Measurements from ENCODE around the gene WDR88. TPM values are rescaled to one million over a fixed set of nuclear protein-coding genes. Genes with fewer than 3 reads are reported as not detected.
A peak's percentile ranks its signal among the peaks of the same experiment; 100 is the strongest.

Gene WDR88
- total and polyA plus RNA-seq, 2 donors (not counting 3 experiments of a cell fraction or from before 2014, with no cell fraction given): not detected

GRCh38 chr19:33195645-33196347, 63.9 kb downstream of the WDR88 start:
- BruUV-seq (replicated peaks): no TSS peak
- no peaks in the 10 kb centered on the region for H4K20me1 ChIP-seq (replicated peaks; ENCODE audit: control insufficient read depth, extremely low read depth, insufficient read depth, low read length)
- peak overlapping the region in 1 of 3 experiments; percentile 19 for H3K4me3 ChIP-seq (replicated peaks in 1 of 3; ENCODE audit: insufficient read depth in 1 of 3, low read depth in 1 of 3, low read length in 3 of 3)
- no peak overlapping the region for H2AFZ ChIP-seq (ENCODE audit: low read depth, low read length)
- H3K9me1 ChIP-seq (replicated peaks; ENCODE audit: control insufficient read depth, extremely low read depth, insufficient read depth, low read length): no peaks in the 10 kb centered on the region
- POLR2A ChIA-PET: no interaction called here
- H3K4me2 ChIP-seq (ENCODE audit: insufficient read depth, low read length): peak overlapping the region; percentile 49
- no peaks in the 10 kb centered on the region for H3K9me3 ChIP-seq (replicated peaks; ENCODE audit: control insufficient read depth, insufficient read depth, low read length)
- DNase-seq (ENCODE audit: low read depth, low spot score): no peak
- no peak overlapping the region for H3K27ac ChIP-seq (ENCODE audit: insufficient read depth, low read depth, low read length)
- H3K4me1 ChIP-seq (ENCODE audit: control insufficient read depth, extremely low read depth, insufficient read depth, low read length): peaks cover 3% of the 10 kb centered on the region
- no peaks in the 10 kb centered on the region for H3K79me2 ChIP-seq (ENCODE audit: control insufficient read depth, insufficient read depth, low read length)
- CTCF ChIA-PET: interaction anchor here (5.2 kb wide), 1 partner anchor 12 kb away, joined by 43 read pairs; no protein-coding TSS in a partner anchor
- dilution Hi-C loops (cut with MboI; ENCODE audit: extremely low pct_ligation_motif_present, low sequenced_read_pairs): no loop called here
- no peak overlapping the region for H3K9ac ChIP-seq (replicated peaks; ENCODE audit: extremely low read depth, insufficient read depth, low read length)
- intact Hi-C loops (cut with micrococcal nuclease): loop anchor here (2.0 kb wide), 1 partner anchor 19 kb away; no protein-coding TSS in a partner anchor
- TF ChIP-seq EZH2 (IDR thresholded peaks at IDR 0.05; ENCODE audit: borderline replicate concordance, low read depth, low read length, severe bottlenecking): no peak
- no peak for TF ChIP-seq CTCF (IDR thresholded peaks at IDR 0.05; ENCODE audit: extremely low read depth in 1 of 2, insufficient read depth in 1 of 2, low read depth in 1 of 2, low read length in 2 of 2)
- TF ChIP-seq JUN (IDR thresholded peaks at IDR 0.05; ENCODE audit: borderline replicate concordance, insufficient read depth, insufficient read length, low read depth): no peak
- TF ChIP-seq POLR2AphosphoS5 (IDR thresholded peaks at IDR 0.05; ENCODE audit: insufficient read depth, low read depth, low read length): no peak
- no peak for TF ChIP-seq GATA2 (IDR thresholded peaks at IDR 0.05; ENCODE audit: insufficient read depth, insufficient read length, low read depth, low read length)
- TF ChIP-seq FOS (IDR thresholded peaks at IDR 0.05; ENCODE audit: borderline replicate concordance, insufficient read depth, low read length): no peak
- no peak for TF ChIP-seq MYC (IDR thresholded peaks at IDR 0.05; ENCODE audit: low read depth, low read length)
- TF ChIP-seq MAX (IDR thresholded peaks at IDR 0.05; ENCODE audit: insufficient read depth, insufficient read length): no peak
- no peak for TF ChIP-seq POLR2A (IDR thresholded peaks at IDR 0.05; ENCODE audit: low read depth, low read length)
- H3K27me3 ChIP-seq (ENCODE audit: control insufficient read depth in 2 of 2, insufficient read depth in 2 of 2, low read length in 2 of 2): peaks cover 2 to 4% of the 10 kb centered on the region in 2 experiments
- FAIRE-seq: no peak
- no peaks in the 10 kb centered on the region for H3K36me3 ChIP-seq (ENCODE audit: control insufficient read depth in 2 of 2, extremely low read depth in 1 of 2, insufficient read depth in 2 of 2, low read length in 2 of 2)
